Smooth muscle cell (in vitro differentiated cells): ENCODE measurements around the gene TRIM36. TPM values are rescaled to one million over a fixed set of nuclear protein-coding genes. Genes with fewer than 3 reads are reported as not detected.

ENCODE experiments used
- DNase-seq: peaks from one replicate; lab custom pipeline; 2025; ENCODE audit not compliant: unreplicated experiment; lab: John Stamatoyannopoulos, UW
- H2AFZ ChIP-seq: fragments of 200-600 bp; sonication (generic); 2 replicates; pipeline ENCODE4 v1.6.0; 2016; ENCODE audit warnings: antibody characterized with exemption, low read depth, mild to moderate bottlenecking
- H3F3A ChIP-seq: fragments of 200-600 bp; sonication (generic); 2 replicates; pipeline ENCODE4 v1.6.0; 2017; ENCODE audit warnings: antibody characterized with exemption, low read depth
- H3K27ac ChIP-seq: fragments of 200-600 bp; sonication (generic); 2 replicates; pipeline ENCODE4 v1.5.1; 2016; ENCODE audit warnings: low read depth, mild to moderate bottlenecking
- H3K27me3 ChIP-seq: fragments of 200-600 bp; sonication (generic); 2 replicates; pipeline ENCODE4 v1.6.1; 2016; ENCODE audit warnings: low read depth, mild to moderate bottlenecking
- H3K36me3 ChIP-seq: fragments of 200-600 bp; sonication (generic); 2 replicates; pipeline ENCODE4 v1.5.1; 2016; ENCODE audit warnings: low read depth
- H3K4me1 ChIP-seq: fragments of 200-600 bp; sonication (generic); 2 replicates; pipeline ENCODE4 v1.5.1; 2016; ENCODE audit warnings: low read depth
- H3K4me2 ChIP-seq: fragments of 200-600 bp; sonication (generic); 2 replicates; pipeline ENCODE4 v1.6.0; 2016; ENCODE audit warnings: mild to moderate bottlenecking
- H3K4me3 ChIP-seq: fragments of 200-600 bp; sonication (generic); 2 replicates; pipeline ENCODE4 v1.5.1; 2016; ENCODE audit warnings: mild to moderate bottlenecking
- H3K79me2 ChIP-seq: fragments of 200-600 bp; sonication (generic); 2 replicates; pipeline ENCODE4 v1.6.0; 2016; ENCODE audit warnings: low read depth, mild to moderate bottlenecking
- H3K9ac ChIP-seq: fragments of 200-600 bp; sonication (generic); 2 replicates; pipeline ENCODE4 v1.6.0; 2016; ENCODE audit warnings: low read depth
- H3K9me3 ChIP-seq: fragments of 200-600 bp; sonication (generic); replicated peaks from 2 replicates; pipeline ENCODE4 v1.5.1; 2016; ENCODE audit warnings: low read depth
- H4K20me1 ChIP-seq: fragments of 200-600 bp; sonication (generic); 2 replicates; pipeline ENCODE4 v1.6.0; 2016; ENCODE audit warnings: low read depth
- WGBS: methylation state at CpG from one replicate; pipeline ENCODE4 v1.1.7; 2016; ENCODE audit warnings: low lambda C conversion rate; 5-methylcytosine and 5-hydroxymethylcytosine counted together
- polyA plus RNA-seq: library from polyadenylated mRNA; unstranded; fragments of >200 nt; fragmentation: Nextera tagmentation; extraction: Ambion mirVana; gene quantifications from 2 replicates; pipeline ENCODE4 v1.2.1, GENCODE V29; 2016
- total RNA-seq: library from RNA; depleted of rRNA; stranded (reverse); fragments of >200 nt; gene quantifications from 2 replicates; pipeline ENCODE4 v1.2.3, GENCODE V29; 2014
- TF ChIP-seq, protein P1 (sequence below): fragments of 200-600 bp; sonication (generic); IDR thresholded peaks from 2 replicates; pipeline ENCODE4 v1.5.1; 2017; ENCODE audit warnings: borderline replicate concordance, mild to moderate bottlenecking, antibody characterized with exemption; ENCODE audit not compliant: insufficient read depth, poor library complexity, severe bottlenecking

Gene TRIM36
- total and polyA plus RNA-seq, 2 experiments from 2014 or later, result 0.86 to 2.1 TPM

DNA sequence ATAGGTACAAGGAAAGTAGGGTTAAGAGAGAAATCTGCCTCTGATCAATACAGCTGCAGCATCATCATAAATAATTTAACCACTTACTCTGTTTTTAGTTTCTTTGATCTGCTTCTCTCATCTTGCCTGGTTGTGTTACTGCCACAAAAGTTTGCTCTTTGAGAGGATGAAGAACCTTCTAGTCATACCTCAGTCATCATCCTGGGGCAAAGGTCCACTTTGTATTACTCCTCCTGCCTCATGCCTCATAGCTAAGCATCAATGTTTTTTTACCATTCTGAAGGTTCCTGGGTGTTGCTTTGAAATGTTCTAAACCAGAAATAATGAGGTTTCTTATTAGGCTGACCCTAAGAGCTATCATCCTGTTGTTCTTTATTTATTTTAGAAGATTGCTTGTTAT is 17.1 kb upstream of the TRIM36 start:
- Histone ChIP-seq H3K4me1 (no peaks in the 10 kb centered on the region), H3K9me3 (no peaks in the 10 kb centered on the region), H3F3A (no peaks in the 10 kb centered on the region), H3K4me3 (no peak overlapping the region), H3K9ac (no peak overlapping the region), H3K27ac (no peak overlapping the region), H3K79me2 (no peaks in the 10 kb centered on the region), H3K27me3 (peaks cover 37% of the 10 kb centered on the region), H2AFZ (no peak overlapping the region), H3K4me2 (no peak overlapping the region), H4K20me1 (no peaks in the 10 kb centered on the region), H3K36me3 (no peaks in the 10 kb centered on the region)
- TF ChIP-seq, protein P1, sequence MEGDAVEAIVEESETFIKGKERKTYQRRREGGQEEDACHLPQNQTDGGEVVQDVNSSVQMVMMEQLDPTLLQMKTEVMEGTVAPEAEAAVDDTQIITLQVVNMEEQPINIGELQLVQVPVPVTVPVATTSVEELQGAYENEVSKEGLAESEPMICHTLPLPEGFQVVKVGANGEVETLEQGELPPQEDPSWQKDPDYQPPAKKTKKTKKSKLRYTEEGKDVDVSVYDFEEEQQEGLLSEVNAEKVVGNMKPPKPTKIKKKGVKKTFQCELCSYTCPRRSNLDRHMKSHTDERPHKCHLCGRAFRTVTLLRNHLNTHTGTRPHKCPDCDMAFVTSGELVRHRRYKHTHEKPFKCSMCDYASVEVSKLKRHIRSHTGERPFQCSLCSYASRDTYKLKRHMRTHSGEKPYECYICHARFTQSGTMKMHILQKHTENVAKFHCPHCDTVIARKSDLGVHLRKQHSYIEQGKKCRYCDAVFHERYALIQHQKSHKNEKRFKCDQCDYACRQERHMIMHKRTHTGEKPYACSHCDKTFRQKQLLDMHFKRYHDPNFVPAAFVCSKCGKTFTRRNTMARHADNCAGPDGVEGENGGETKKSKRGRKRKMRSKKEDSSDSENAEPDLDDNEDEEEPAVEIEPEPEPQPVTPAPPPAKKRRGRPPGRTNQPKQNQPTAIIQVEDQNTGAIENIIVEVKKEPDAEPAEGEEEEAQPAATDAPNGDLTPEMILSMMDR, result no peak
- DNase-seq, result no peak

DNA sequence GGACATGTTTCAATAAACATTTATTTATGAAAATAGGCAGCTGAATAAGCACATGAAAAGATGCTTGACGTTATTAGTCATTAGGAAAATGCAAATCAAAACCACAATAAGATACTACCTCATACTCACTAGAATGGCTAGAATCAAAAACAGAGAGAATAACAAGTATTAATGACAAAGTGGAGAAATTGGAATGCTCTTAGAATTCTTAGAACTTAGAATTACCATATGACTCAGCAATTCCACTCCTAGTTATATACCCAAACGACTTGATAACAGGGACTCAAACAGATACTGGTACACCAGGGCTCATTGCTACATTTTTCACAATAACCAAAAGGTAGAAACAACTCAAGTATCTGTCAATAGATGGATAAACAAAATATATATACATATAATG is 15.1 kb upstream of the TRIM36 start:
- Histone ChIP-seq H3K9me3 (no peaks in the 10 kb centered on the region), H3K4me1 (no peaks in the 10 kb centered on the region), H3K9ac (no peak overlapping the region), H3K79me2 (no peaks in the 10 kb centered on the region), H3K36me3 (no peaks in the 10 kb centered on the region), H3K4me3 (no peak overlapping the region), H3K27me3 (peaks cover 58% of the 10 kb centered on the region), H3F3A (no peaks in the 10 kb centered on the region), H3K27ac (no peak overlapping the region), H4K20me1 (no peaks in the 10 kb centered on the region), H3K4me2 (no peak overlapping the region), H2AFZ (no peak overlapping the region)
- 60% methylated on average over 2 of the region's 2 CpGs for WGBS
- TF ChIP-seq, protein P1, result no peak
- no peak for DNase-seq

DNA sequence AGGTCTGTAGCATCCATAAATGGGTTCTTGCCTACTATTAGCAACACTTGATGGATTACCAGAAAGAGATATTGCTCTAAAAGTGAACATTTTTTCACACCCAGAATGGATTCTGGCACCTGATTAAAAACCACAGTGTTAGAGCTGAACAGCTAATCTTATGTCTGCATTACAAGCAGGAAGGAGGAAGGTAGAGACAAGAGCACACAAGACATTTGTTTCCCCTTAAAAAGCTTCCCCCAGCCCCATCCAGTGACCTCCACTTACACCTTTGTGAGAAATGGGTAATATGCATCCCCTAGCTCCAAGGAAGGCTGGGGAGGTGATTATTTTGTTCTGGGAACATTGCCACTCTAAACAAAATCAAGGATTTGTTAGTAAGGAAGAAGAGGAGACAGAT is 12.0 kb upstream of the TRIM36 start:
- Histone ChIP-seq H2AFZ (no peak overlapping the region), H3K27me3 (peaks cover 78% of the 10 kb centered on the region), H3K9me3 (no peaks in the 10 kb centered on the region), H3K36me3 (no peaks in the 10 kb centered on the region), H3K27ac (no peak overlapping the region), H3K4me3 (no peak overlapping the region), H3K4me2 (no peak overlapping the region), H3K9ac (no peak overlapping the region), H3F3A (no peaks in the 10 kb centered on the region), H3K4me1 (no peaks in the 10 kb centered on the region), H4K20me1 (no peaks in the 10 kb centered on the region), H3K79me2 (no peaks in the 10 kb centered on the region)
- TF ChIP-seq, protein P1, result no peak
- DNase-seq, result no peak

DNA sequence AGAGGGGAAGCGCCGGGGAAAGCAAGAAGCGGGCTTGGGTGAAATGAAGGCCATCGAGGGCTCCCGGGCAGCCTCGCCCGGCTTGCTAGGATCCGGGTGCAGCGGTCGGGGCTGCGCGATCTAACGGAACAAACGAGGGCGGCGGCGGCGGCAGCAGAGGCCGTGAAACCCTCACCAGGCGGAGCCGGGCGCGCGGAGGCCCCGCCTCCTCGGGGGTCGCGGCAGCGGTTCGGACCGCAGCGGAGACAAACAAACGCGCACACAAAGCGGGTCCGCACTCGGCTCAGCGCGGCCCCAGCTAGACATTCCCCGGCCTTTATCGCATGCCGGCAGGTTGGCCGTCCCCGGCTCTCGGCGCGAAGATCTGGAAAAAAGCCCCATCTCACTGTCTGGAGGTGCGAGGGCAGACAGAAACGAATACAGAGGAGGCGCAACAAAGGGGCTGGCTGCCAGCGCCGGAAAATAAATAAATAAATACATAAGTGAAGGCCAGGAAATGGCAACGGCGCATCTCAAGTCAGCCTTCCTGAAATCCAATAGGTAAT is 10.5 kb upstream of the TRIM36 start:
- no peak overlapping the region for H3K9ac ChIP-seq
- whole genome bisulfite sequencing, result 1% methylated on average over 54 of the region's 54 CpGs

More for the DNA sequence above, 10.5 kb upstream of the TRIM36 start:
- no peaks in the 10 kb centered on the region for H3K36me3 ChIP-seq
- no peaks in the 10 kb centered on the region for H4K20me1 ChIP-seq
- DNase-seq, result no peak
- peak overlapping the region; percentile 57 for H3K4me3 ChIP-seq
- TF ChIP-seq, protein P1, result no peak
- no peaks in the 10 kb centered on the region for H3K9me3 ChIP-seq
- H3K79me2 ChIP-seq, result no peaks in the 10 kb centered on the region
- H3K4me1 ChIP-seq, result no peaks in the 10 kb centered on the region
- H3K27ac ChIP-seq, result no peak overlapping the region
- H3K4me2 ChIP-seq, result peak overlapping the region; percentile 97
- peaks cover 89% of the 10 kb centered on the region for H3K27me3 ChIP-seq
- H3F3A ChIP-seq, result no peaks in the 10 kb centered on the region
- H2AFZ ChIP-seq, result peak overlapping the region; percentile 58
